Measurements from ENCODE around the gene EPAS1. TPM values are rescaled to one million over a fixed set of nuclear protein-coding genes. Genes with fewer than 3 reads are reported as not detected.

The EPAS1 gene
- total and polyA plus RNA-seq, 9 of the 15 experiments (the other 6 are each of a cell fraction or from before 2014, with no cell fraction given) = 0.25 to 11.2 (median 4.1) TPM

DNA sequence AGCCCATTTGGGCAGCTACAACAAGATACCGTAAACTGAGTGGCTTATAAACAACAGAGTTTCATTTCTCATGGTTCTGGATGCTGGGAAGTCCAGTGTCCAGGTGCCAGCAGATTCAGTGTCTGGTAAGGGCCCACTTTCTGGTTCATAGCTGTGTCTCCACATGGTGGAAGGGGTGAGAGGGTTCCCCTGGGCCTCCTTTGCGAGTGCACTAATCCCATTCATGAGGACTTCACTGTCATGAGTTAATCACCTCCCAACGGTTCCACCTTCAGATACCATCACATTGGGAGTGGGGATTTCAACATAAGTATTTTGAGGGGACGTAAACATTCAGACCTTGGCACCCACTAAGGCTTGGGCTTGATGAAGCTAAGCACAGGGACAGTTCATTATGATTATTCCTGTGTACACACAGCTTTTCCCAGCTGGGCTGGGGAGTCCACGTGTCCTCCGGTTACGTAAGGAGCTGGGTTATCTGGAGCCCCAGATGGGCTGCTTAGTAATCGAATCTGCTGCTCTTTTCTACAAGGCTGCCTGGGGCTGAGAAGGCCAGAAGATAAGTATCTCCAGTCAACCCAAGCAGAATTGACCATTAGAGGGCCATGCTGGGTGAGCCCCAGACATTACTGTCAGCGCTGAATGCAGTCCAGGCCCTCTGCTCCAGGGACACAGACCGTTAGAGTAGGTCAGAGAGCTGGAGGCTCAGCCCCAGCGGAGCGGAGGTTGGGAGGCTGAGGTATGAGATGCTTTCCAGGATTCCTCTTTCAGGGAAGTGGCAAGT is 42.7 kb downstream of the EPAS1 start (continued):
- TF ChIP-seq, protein P1, sequence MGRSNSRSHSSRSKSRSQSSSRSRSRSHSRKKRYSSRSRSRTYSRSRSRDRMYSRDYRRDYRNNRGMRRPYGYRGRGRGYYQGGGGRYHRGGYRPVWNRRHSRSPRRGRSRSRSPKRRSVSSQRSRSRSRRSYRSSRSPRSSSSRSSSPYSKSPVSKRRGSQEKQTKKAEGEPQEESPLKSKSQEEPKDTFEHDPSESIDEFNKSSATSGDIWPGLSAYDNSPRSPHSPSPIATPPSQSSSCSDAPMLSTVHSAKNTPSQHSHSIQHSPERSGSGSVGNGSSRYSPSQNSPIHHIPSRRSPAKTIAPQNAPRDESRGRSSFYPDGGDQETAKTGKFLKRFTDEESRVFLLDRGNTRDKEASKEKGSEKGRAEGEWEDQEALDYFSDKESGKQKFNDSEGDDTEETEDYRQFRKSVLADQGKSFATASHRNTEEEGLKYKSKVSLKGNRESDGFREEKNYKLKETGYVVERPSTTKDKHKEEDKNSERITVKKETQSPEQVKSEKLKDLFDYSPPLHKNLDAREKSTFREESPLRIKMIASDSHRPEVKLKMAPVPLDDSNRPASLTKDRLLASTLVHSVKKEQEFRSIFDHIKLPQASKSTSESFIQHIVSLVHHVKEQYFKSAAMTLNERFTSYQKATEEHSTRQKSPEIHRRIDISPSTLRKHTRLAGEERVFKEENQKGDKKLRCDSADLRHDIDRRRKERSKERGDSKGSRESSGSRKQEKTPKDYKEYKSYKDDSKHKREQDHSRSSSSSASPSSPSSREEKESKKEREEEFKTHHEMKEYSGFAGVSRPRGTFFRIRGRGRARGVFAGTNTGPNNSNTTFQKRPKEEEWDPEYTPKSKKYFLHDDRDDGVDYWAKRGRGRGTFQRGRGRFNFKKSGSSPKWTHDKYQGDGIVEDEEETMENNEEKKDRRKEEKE (IDR thresholded peaks at IDR 0.05; ENCODE audit: borderline replicate concordance in 1 of 2, control insufficient read depth in 1 of 2, low read depth in 2 of 2, low read length in 1 of 2) = peak in 1 of 2 experiments; percentile 72; a peak in 1 of 4 replicates
- TF ChIP-seq MAZ (CRISPR knock-in tag; conservative IDR thresholded peaks at IDR 0.05 in 1 of 2, IDR thresholded peaks at IDR 0.05 in 1 of 2) = peak; percentile 84 to 88
- TF ChIP-seq, protein P2, sequence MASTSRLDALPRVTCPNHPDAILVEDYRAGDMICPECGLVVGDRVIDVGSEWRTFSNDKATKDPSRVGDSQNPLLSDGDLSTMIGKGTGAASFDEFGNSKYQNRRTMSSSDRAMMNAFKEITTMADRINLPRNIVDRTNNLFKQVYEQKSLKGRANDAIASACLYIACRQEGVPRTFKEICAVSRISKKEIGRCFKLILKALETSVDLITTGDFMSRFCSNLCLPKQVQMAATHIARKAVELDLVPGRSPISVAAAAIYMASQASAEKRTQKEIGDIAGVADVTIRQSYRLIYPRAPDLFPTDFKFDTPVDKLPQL (IDR thresholded peaks at IDR 0.05; ENCODE audit: extremely low read depth, insufficient read length) = no peak
- peak; percentile 87 for TF ChIP-seq CXXC5 (CRISPR knock-in tag; IDR thresholded peaks at IDR 0.05)
- TF ChIP-seq HNRNPLL (IDR thresholded peaks at IDR 0.05; ENCODE audit: low read depth, low read length, poor library complexity, severe bottlenecking) = peak; percentile 68
- TF ChIP-seq, protein P3, sequence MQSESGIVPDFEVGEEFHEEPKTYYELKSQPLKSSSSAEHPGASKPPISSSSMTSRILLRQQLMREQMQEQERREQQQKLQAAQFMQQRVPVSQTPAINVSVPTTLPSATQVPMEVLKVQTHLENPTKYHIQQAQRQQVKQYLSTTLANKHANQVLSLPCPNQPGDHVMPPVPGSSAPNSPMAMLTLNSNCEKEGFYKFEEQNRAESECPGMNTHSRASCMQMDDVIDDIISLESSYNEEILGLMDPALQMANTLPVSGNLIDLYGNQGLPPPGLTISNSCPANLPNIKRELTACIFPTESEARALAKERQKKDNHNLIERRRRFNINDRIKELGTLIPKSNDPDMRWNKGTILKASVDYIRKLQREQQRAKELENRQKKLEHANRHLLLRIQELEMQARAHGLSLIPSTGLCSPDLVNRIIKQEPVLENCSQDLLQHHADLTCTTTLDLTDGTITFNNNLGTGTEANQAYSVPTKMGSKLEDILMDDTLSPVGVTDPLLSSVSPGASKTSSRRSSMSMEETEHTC (IDR thresholded peaks at IDR 0.05) = peak; percentile 88
- TF ChIP-seq, protein P4, sequence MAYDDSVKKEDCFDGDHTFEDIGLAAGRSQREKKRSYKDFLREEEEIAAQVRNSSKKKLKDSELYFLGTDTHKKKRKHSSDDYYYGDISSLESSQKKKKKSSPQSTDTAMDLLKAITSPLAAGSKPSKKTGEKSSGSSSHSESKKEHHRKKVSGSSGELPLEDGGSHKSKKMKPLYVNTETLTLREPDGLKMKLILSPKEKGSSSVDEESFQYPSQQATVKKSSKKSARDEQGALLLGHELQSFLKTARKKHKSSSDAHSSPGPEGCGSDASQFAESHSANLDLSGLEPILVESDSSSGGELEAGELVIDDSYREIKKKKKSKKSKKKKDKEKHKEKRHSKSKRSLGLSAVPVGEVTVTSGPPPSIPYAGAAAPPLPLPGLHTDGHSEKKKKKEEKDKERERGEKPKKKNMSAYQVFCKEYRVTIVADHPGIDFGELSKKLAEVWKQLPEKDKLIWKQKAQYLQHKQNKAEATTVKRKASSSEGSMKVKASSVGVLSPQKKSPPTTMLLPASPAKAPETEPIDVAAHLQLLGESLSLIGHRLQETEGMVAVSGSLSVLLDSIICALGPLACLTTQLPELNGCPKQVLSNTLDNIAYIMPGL (CRISPR knock-in tag; IDR thresholded peaks at IDR 0.05) = 0 out of 2 replicates have a peak, but pooled peaks have one; percentile 42
- TF ChIP-seq ESRRA (IDR thresholded peaks at IDR 0.05; ENCODE audit: borderline replicate concordance, low read depth) = peak; percentile 44; the same call in 1 of the 2 replicates
- TF ChIP-seq ZKSCAN8 (CRISPR knock-in tag; IDR thresholded peaks at IDR 0.05) = peak; percentile 90
- TF ChIP-seq STAG1 (CRISPR knock-in tag; IDR thresholded peaks at IDR 0.05; ENCODE audit: borderline replicate concordance) = no peak
- peak; percentile 24 for TF ChIP-seq NUFIP1 (IDR thresholded peaks at IDR 0.05; ENCODE audit: partially characterized antibody)
- TF ChIP-seq, protein P5, sequence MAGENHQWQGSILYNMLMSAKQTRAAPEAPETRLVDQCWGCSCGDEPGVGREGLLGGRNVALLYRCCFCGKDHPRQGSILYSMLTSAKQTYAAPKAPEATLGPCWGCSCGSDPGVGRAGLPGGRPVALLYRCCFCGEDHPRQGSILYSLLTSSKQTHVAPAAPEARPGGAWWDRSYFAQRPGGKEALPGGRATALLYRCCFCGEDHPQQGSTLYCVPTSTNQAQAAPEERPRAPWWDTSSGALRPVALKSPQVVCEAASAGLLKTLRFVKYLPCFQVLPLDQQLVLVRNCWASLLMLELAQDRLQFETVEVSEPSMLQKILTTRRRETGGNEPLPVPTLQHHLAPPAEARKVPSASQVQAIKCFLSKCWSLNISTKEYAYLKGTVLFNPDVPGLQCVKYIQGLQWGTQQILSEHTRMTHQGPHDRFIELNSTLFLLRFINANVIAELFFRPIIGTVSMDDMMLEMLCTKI (IDR thresholded peaks at IDR 0.05; ENCODE audit: partially characterized antibody) = no peak
- TF ChIP-seq RBM25 (IDR thresholded peaks at IDR 0.05; ENCODE audit: low read depth, low read length, severe bottlenecking) = peak; percentile 32
- TF ChIP-seq, protein P6, sequence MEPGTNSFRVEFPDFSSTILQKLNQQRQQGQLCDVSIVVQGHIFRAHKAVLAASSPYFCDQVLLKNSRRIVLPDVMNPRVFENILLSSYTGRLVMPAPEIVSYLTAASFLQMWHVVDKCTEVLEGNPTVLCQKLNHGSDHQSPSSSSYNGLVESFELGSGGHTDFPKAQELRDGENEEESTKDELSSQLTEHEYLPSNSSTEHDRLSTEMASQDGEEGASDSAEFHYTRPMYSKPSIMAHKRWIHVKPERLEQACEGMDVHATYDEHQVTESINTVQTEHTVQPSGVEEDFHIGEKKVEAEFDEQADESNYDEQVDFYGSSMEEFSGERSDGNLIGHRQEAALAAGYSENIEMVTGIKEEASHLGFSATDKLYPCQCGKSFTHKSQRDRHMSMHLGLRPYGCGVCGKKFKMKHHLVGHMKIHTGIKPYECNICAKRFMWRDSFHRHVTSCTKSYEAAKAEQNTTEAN (CRISPR knock-in tag; IDR thresholded peaks at IDR 0.05) = no peak
- TF ChIP-seq PHB2 (IDR thresholded peaks at IDR 0.05; ENCODE audit: low read depth) = peak; percentile 84; the same call in 1 of the 2 replicates
